GM12865 (cell line): ENCODE results near the gene ASAP3.

Experiments used
- DNase-seq: peaks from one replicate; pipeline ENCODE4 v3.0.0; 2010; ENCODE audit warnings: low read depth
- H3K4me3 ChIP-seq: 2 replicates; pipeline ENCODE4 v1.5.1; 2011; ENCODE audit warnings: mild to moderate bottlenecking, low read depth, low read length, control low read depth
- TF ChIP-seq, protein P1 (sequence below): IDR thresholded peaks from 2 replicates; pipeline ENCODE4 v1.5.1; 2011; ENCODE audit warnings: low read length, control low read depth, low read depth, inconsistent platforms; ENCODE audit not compliant: insufficient read depth; ENCODE audit errors: missing control alignments

Gene ASAP3

DNA sequence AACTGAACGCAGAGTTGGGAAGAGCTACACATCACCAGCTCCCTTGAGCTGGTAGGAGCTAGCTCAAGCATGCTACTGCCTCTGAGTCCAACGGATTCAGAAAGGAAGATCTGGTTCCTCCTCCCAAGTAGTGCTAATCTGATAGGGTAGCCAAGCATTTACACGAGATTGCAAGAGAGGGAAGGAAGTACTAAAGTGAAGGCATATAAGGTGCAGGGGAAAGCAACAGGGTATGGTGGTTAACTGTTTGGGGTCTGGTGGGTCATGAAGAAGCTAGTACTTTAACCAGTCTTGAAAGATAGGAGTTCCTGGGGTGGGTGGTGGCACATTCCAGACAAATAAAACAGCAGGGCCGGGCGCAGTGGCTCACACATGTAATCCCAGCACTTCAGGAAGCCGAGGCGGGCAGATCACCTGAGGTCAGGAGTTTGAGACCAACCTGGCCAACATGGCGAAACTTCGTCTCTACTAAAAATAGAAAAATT lies 94.1 kb downstream of the ASAP3 start:
- DNase-seq, result no peak
- TF ChIP-seq, protein P1, sequence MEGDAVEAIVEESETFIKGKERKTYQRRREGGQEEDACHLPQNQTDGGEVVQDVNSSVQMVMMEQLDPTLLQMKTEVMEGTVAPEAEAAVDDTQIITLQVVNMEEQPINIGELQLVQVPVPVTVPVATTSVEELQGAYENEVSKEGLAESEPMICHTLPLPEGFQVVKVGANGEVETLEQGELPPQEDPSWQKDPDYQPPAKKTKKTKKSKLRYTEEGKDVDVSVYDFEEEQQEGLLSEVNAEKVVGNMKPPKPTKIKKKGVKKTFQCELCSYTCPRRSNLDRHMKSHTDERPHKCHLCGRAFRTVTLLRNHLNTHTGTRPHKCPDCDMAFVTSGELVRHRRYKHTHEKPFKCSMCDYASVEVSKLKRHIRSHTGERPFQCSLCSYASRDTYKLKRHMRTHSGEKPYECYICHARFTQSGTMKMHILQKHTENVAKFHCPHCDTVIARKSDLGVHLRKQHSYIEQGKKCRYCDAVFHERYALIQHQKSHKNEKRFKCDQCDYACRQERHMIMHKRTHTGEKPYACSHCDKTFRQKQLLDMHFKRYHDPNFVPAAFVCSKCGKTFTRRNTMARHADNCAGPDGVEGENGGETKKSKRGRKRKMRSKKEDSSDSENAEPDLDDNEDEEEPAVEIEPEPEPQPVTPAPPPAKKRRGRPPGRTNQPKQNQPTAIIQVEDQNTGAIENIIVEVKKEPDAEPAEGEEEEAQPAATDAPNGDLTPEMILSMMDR, result no peak
- no peak overlapping the region for H3K4me3 ChIP-seq

DNA sequence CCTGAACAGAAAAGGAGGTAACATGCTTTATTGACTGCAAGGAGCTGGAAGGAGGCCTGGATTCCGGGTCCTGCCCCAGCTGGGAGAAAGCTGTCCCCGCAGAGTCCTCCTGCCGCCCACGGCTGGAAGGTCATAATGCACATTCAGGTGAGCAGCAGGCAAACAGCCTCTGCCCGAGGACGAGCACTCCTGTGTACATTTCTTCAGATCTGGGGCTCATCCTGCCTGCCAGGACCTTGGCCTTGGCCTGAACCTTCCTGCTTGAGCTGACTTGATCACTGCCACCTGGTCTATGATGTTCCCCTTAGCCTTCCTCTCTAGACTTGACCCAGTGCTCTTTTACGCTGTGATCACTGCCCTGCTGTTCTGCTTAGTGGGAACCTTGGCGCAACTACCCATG lies 96.5 kb downstream of the ASAP3 start:
- no peak for DNase-seq
- no peak overlapping the region for H3K4me3 ChIP-seq
- TF ChIP-seq, protein P1, result no peak

DNA sequence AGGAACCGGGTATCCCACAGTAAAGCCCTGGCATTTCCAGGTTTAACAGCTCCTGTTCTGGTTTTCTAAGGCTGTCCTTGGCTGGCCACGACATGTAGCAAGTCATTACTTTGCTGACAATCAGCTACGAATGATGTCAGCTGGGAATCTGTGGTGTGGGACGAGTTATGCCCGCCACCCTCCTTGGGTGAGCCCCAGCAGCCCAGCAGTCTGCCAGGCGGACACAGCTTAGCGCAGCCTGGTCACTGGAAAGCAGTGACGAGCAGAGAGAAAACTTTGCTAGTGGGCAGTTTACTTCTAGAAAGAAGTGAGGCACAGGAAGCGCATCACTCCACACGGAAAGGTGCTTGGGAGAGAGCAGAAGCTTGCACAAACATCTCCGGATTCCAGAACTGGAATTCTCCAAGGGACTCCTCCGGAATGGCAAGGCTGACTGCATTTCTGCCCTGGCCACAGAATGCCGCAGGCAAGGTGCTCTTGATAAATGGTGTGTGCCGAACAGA lies 98.8 kb downstream of the ASAP3 start:
- DNase-seq, result no peak
- TF ChIP-seq, protein P1, result no peak

DNA sequence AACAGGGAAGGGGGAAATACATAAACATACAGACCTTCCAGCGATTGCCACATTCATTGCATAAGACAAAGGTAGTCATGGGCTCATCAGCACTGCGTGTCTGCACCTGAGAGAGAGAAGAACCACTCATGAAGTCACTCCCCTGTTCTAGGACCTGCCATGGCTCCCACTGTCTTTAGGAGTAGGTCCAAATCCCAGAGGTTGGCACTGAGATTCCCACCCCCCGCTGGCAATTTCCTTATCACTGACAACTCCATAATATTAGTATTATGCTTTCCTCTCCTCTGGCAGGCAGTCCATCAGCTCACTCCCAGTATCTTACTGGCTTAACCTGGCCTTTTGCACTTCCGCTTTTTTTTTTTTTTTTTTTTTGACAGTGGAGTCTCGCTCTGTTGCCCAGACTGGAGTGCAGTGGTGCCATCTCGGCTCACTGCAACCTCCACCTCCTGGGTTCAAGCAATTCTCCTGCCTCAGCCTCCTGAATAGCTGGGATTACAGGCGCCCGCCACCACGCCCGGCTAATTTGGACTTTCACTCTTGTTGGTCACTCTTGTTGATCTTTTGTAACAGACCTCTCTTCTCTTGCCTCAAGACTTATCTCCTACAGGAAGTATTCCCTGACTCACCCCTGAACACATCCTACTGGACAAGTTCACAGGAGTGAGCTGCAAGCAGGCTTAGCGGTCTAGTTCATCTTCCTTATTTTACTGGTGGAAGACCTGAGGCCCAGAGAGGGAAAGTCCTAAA lies 99.5 kb downstream of the ASAP3 start:
- TF ChIP-seq, protein P1, result no peak
- H3K4me3 ChIP-seq, result no peak overlapping the region
- DNase-seq, result no peak

More for the DNA sequence above, 98.8 kb downstream of the ASAP3 start:
- H3K4me3 ChIP-seq, result no peak overlapping the region

DNA sequence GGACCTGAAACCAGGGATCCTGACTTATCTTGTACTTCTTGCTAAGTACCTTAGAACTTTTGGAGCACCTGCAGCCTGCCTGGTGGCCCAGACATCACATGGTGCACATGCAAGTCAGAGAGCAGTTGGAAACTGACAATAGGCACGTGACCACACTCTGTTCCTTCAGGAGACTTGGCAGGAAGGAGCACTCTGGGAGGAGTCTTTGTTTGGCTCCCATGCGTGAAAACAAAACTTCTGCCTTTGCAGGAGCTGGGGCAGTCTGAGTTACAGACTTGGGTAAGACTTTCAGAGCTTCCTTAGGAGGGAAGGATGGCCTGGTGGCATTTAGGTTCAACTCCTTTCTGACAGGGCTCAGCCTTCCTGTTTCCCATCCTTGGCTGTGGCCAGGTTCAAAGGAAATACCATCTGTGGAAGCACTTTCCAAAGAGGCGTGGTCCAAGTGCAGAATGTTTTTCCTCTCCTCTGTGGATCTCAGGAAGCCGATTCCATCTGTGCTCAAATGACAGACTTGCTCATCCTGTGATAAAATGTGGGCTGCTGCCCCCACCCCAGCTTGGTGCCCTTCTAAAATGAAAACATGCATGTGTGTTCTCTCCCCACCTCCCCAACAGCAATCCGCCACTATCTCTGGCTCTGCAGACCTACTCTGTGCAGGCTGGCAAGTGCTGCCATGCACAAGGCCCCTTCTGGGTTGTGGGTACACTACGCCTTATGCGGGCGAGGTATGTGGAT lies 100.2 kb downstream of the ASAP3 start:
- no peak for DNase-seq
- H3K4me3 ChIP-seq, result no peak overlapping the region
- TF ChIP-seq, protein P1, result no peak

DNA sequence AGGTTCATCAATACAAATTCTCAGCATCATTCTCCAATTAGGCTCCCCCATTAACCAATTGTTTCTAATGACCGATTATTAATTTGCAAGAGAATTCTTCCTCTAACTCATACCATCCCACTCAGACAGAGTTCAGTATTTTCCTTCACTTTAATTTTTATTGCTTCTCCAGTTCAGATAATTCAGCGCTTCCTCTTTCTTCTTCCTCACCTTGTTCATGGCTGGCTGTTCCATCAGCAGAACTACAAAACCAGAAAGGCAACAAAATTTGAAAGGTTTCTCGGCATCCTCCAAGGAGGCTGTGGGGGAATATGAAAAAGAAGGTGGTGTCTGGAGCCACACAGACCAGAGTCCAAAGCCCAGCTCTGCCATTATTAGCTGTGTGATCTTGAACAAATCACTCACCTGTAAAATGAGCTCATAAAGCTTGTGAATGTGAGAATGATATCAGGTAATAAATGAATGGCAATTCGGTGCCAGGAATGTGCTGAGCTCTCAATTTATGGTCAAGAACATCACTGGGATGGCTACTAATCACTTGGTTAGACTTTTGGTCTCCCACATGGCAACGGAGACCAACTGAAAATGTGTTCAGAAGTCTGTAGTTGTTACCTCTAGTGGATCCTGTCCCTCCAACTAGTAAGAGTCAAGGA lies 102.6 kb downstream of the ASAP3 start:
- TF ChIP-seq, protein P1, result no peak
- DNase-seq, result no peak
- H3K4me3 ChIP-seq, result no peak overlapping the region
